ENCODE results near the gene NUDT13.

NUDT13 gene

DNA sequence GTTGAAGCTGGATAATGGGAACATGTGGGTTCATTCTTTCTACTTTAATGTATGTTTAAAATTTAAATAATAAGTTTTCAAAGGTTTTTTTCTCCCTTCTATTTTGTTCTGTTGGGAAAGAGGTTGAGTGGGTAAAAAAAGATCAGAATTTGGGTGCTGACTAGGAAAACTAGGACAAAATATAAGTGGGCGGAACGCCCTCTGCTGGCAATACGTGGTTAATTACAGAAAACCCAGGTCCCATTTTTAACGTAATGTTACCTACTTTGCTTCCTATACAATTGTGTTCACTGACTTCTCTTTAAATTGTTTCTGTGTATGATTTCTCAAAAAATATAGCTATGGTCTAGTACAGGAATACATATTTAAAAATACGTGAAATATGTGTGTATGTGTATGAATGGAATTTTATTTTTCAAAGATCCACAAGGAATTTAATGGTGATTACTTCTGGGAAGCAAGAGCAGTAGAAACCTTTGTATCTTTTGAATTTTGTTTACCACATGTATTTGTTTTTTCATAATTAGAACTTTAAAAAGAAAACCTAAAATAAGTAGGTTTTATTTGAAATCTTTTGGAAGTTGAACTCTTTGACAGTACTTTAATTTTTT is 48.9 kb downstream of the NUDT13 start:
- DNase-seq (ENCODE audit: low read depth, low spot score), result no peak
- no peak overlapping the region for H3K27ac ChIP-seq

DNA sequence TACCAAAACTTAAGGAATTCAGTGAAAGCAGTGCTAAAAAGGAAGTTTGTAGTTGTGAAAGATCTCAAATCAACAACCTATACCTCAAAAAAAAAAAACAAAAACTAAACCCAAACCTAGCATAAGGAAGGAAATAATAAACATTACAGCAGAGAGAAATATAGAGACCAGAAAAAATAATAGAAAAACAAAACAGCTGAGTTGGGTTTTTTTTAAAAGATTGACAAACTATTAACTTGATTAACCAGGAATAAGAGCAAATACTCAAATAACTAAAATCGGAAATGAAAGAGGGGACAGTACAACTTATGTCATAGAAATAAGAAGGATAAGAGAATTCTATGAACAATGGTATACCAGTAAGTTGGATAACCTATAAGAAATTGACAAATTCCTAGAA is 50.8 kb downstream of the NUDT13 start:
- no peak for DNase-seq (ENCODE audit: low read depth, low spot score)
- no peak overlapping the region for H3K27ac ChIP-seq

DNA sequence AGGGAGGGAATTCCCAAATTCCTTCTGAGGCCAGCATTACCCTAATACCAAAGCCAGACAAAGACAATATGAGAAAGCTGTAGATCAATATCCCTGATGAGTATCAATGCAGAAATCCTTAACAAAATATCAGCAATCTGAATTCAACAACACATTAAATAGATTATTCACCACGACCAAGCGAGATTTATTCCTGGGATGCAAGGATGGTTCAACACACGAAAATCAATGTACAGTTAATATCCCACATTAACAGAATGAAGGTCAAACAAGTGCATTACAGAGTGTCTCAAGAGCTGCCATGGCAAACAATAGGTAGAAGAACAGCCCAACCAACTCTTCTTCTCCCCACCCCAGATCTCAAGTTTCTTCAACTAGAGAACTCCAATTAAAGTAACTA is 51.4 kb downstream of the NUDT13 start:
- DNase-seq (ENCODE audit: low read depth, low spot score), result no peak
- no peak overlapping the region for H3K27ac ChIP-seq

DNA sequence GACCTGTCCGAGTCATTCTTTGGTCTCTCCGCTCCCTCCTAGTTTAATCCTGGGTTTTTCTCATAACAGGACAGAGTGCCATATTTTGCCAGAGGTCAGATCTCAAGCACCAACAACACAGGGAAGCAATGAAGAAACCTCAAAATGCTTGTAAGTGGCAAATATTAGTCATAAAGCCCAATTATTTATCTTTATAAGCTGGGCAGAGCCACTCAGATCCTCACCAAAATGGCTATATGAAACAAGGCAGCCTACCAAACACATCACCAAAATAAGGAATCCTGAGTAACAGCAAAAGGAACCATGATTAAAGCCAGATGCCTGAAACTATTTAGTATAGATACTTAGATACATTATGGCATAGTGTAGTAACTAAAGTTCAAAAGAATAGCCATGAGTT is 52.8 kb downstream of the NUDT13 start:
- DNase-seq (ENCODE audit: low read depth, low spot score), result no peak

DNA sequence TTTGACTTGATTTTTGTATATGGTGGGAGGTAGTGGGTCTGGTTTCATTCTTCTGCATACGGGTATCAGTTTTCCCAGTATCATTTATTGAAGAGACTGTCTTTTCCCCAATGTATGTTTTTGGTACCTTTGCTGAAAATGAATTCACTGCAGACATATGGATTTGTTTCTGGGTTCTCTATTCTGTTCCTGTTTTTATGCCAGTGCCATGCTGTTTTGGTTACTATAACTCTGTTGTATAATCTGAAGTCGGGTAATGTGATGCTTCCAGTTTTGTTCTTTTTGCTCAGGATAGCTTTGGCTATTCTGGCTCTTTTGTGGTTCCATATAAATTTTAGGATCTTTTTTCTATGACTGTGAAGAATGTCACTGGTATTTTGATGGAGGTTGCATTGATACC is 56.7 kb downstream of the NUDT13 start:
- H3K27ac ChIP-seq, result no peak overlapping the region
- DNase-seq (ENCODE audit: low read depth, low spot score), result no peak

More for the DNA sequence above, 52.8 kb downstream of the NUDT13 start:
- no peak overlapping the region for H3K27ac ChIP-seq

DNA sequence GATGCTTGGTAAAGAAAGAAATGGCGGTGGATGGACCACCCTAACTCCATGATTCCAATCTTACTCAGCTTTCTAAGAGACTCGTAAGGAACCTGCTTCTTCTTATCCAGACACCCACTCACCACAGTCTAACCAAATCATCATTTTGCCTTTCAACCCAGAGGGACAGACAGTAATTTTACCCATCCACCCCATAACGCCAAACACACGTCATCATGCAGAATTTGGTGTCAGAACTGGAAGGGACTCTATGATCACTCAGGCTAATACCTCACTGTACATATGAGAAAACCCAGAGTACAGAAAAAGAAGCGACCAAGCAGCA is 57.2 kb downstream of the NUDT13 start:
- no peak for DNase-seq (ENCODE audit: low read depth, low spot score)
- peak overlapping the region; percentile 85 for H3K27ac ChIP-seq

DNA sequence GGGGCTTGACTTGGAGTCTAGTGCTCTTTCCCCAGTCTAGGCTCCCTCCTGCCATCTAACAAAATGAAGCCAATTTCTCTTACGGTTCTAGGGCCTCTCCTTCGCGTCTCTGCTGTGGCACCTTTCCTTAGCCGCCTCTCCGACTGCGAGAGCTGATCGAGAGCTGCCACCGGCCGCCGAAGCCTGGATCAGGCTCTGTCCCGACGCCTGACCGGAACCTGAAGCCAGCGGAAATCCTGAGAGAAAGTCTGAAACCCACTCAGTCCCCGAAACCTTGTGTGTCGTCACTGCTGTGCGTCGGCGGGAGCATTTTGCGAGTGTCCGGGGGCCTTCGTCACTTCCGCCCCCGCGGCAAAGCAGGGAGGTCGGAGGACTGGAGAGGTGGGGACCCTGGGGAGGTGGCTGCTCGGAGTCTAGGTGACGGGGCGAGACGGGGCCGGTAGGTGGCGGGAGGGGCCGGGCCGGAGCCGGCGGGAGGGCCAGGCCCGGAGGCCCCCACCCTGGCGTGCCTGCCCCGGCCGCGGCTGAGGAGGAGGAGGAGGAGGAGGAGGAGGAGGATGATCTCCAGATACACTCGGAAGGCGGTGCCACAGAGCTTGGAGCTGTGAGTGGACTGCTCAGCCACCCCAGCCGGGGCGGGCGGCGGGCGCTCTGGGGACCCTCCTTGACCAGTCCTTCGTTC is 57.7 kb downstream of the NUDT13 start, which contains the start of the genes ECD and FAM149B1:
TSS of gene ECD (minus strand) at position 226 of the 682 bp plus-strand sequence. CDS start 4,071 bp downstream, outside the sequence.
TSS of gene FAM149B1 (plus strand) at position 337 of the 682 bp plus-strand sequence. CDS start at position 558, 221 bp downstream.
- H3K27ac ChIP-seq, result peak within 1 kb of the TSS; percentile 85
- peak; percentile 52 for DNase-seq (ENCODE audit: low read depth, low spot score)

DNA sequence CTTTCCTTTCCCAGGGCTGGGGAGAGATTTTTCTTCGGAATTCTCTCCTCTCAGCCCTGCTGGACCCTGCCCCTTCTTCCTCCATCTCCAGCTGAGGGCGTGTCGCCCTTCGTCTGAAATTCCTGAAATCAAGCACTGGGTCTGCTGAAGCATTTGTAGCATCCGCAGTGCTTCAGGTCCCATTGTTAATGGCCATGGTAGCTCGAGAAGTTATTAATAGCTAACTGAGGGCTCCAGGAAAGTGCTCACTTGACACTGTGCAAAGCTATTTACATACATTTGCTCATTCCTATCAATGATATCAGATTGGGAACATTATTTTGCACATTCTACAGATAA is 58.2 kb downstream of the NUDT13 start:
- peak overlapping the region; percentile 85 for H3K27ac ChIP-seq

DNA sequence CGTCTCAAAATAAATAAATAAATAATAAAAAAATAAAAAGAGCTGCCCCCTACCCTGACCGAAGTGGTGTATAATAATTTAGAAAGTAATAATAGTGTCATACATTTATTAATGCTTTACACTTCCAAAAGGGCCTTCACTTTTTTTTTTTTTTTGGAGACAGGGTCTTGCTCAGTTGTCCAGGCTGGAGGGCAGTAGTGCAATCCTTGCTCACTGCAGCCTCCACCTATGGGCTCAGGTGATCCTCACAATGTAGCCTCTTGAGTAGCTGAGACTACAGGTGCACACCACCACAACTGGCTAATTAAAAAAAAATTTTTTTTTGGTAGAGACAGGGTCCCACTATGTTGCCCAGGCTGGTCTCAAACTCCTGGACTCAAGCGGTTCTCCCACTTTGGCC is 59.1 kb downstream of the NUDT13 start:
- H3K27ac ChIP-seq, result no peak overlapping the region
- DNase-seq (ENCODE audit: low read depth, low spot score), result no peak

More for the DNA sequence above, 58.2 kb downstream of the NUDT13 start:
- DNase-seq (ENCODE audit: low read depth, low spot score), result no peak

DNA sequence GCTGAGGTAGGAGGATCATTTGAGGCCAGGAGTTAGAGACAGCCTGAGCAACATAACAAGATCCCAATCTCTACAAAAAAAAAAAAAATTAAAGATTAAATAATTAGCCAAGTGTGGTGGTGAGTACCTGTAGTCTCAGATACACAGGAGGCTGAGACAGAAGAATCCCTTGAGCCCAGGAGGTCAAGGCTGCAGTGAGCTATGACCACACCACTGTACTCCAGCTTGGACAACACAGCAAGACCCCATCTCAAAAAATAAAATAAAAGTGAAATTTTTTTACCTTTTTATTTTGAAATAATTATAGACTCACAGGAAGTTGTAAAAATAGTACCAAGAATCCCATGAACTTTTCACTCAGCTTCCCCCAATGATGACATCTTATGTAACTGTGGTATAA is 62.6 kb downstream of the NUDT13 start:
- no peak for DNase-seq (ENCODE audit: low read depth, low spot score)
- no peak overlapping the region for H3K27ac ChIP-seq

DNA sequence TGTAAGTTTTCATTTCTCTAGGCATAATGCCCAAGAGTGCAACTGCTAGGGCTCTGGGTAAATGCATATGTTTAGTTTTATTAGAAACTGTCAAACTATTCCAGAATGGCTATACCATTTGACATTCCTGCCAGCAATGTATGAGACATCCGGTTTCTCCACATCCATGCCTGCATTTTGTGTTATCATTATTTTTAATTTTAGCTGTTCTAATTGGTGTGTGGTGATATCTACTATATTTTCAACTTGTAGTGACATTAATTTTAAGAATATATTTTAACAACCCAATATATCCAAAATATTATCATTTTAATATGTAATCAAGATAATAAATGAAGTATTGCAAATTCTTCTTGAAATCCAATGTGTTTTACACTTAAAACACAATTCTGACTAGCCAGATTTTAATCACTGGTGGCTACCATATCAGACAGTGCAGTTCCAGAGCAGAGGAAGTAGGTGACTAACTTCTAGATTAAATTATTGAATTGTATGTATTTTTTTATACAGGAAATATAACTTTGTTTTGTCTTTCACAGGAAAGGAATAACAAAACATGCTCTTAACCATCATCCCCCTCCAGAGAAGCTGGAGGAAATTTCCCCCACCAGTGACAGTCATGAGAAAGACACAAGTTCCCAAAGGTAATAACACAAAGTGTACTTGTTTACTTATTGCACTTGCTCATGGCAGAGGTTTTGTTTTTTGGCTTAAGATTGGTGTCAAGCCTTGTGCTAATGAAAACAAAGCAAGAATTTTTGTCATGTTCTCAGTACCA is 64.1 kb downstream of the NUDT13 start:
- no peak for DNase-seq (ENCODE audit: low read depth, low spot score)
- no peak overlapping the region for H3K27ac ChIP-seq
